Measurements from ENCODE around the gene GAS6. TPM values are rescaled to one million over a fixed set of nuclear protein-coding genes. Genes with fewer than 3 reads are reported as not detected.

Gene GAS6
- total RNA-seq, 1 experiment from 2014 or later = 49.4 TPM

- intact Hi-C loops (cut with micrococcal nuclease) = no loop called here
- Histone ChIP-seq H2AFZ (ENCODE audit: low read depth, low read length, poor library complexity, severe bottlenecking) (no peak overlapping the region), H4K20me1 (ENCODE audit: insufficient read depth) (no peaks in the 10 kb centered on the region), H3K27me3 (ENCODE audit: insufficient read depth, low read length) (no peaks in the 10 kb centered on the region), H3K36me3 (ENCODE audit: control insufficient read depth in 1 of 2, insufficient read depth in 2 of 2, low read length in 2 of 2) (no peaks in the 10 kb centered on the region), H3K27ac (ENCODE audit: low read depth, low read length) (no peak overlapping the region), H3K4me3 (replicated peaks in 1 of 2; ENCODE audit: low read depth in 1 of 2, low read length in 2 of 2) (no peak overlapping the region), H3K9me3 (ENCODE audit: control insufficient read depth in 1 of 2, insufficient read depth in 1 of 2, low read depth in 1 of 2, low read length in 2 of 2) (no peaks in the 10 kb centered on the region), H3K4me1 (ENCODE audit: control insufficient read depth in 1 of 2, insufficient read depth in 2 of 2, low read length in 2 of 2) (peaks cover 0 to 8% of the 10 kb centered on the region in 2 experiments; a peak in 2 of 4 replicates), H3K79me2 (ENCODE audit: insufficient read depth, low read length) (no peaks in the 10 kb centered on the region), H3K4me2 (ENCODE audit: low read length) (no peak overlapping the region), H3K9ac (ENCODE audit: low read length) (no peak overlapping the region), H3K9me2 (ENCODE audit: insufficient read depth) (no peaks in the 10 kb centered on the region)
- CTCF ChIA-PET = no interaction called here
- POLR2A ChIA-PET = no interaction called here
- DNase-seq (ENCODE audit: low read depth, low spot score) (no peak), ATAC-seq (no peak)
- TF ChIP-seq RAD21 (IDR thresholded peaks at IDR 0.05; ENCODE audit: low read depth) (no peak), YY1 (IDR thresholded peaks at IDR 0.05; ENCODE audit: extremely low read depth, insufficient replicate concordance, low read depth, low read length) (no peak)
- RAD21 ChIA-PET (ENCODE audit: low non-redundant PET in 1 of 2, low total read pairs in 2 of 2, uncharacterized antibody in 2 of 2, unreplicated experiment in 2 of 2) = no interaction called here
- no TSS peak for BruUV-seq (replicated peaks)
These were observed 89.4 kb downstream of the GAS6 start for GRCh38 chr13:113774177-113775107.

GRCh38 chr13:113771709-113772331, 92.1 kb downstream of the GAS6 start:
- Histone ChIP-seq H3K36me3 (ENCODE audit: control insufficient read depth in 1 of 2, insufficient read depth in 2 of 2, low read length in 2 of 2) (no peaks in the 10 kb centered on the region), H3K9me2 (ENCODE audit: insufficient read depth) (no peaks in the 10 kb centered on the region), H4K20me1 (ENCODE audit: insufficient read depth) (no peaks in the 10 kb centered on the region), H3K4me1 (ENCODE audit: control insufficient read depth in 1 of 2, insufficient read depth in 2 of 2, low read length in 2 of 2) (peaks cover 0 to 8% of the 10 kb centered on the region in 2 experiments; a peak in 2 of 4 replicates), H3K9ac (ENCODE audit: low read length) (no peak overlapping the region), H3K27ac (ENCODE audit: low read depth, low read length) (no peak overlapping the region), H3K27me3 (ENCODE audit: insufficient read depth, low read length) (no peaks in the 10 kb centered on the region), H2AFZ (ENCODE audit: low read depth, low read length, poor library complexity, severe bottlenecking) (no peak overlapping the region), H3K4me2 (ENCODE audit: low read length) (no peak overlapping the region), H3K4me3 (replicated peaks in 1 of 2; ENCODE audit: low read depth in 1 of 2, low read length in 2 of 2) (no peak overlapping the region), H3K79me2 (ENCODE audit: insufficient read depth, low read length) (no peaks in the 10 kb centered on the region), H3K9me3 (ENCODE audit: control insufficient read depth in 1 of 2, insufficient read depth in 1 of 2, low read depth in 1 of 2, low read length in 2 of 2) (no peaks in the 10 kb centered on the region)
- DNase-seq (ENCODE audit: low read depth, low spot score) (no peak), ATAC-seq (no peak)
- no TSS peak for BruUV-seq (replicated peaks)
- RAD21 ChIA-PET (ENCODE audit: low non-redundant PET in 1 of 2, low total read pairs in 2 of 2, uncharacterized antibody in 2 of 2, unreplicated experiment in 2 of 2) = no interaction called here
- TF ChIP-seq CTCF (IDR thresholded peaks at IDR 0.05 in 2 of 3, conservative IDR thresholded peaks at IDR 0.05 in 1 of 3; ENCODE audit: borderline replicate concordance in 1 of 3, insufficient read depth in 1 of 3, low read depth in 2 of 3, low read length in 2 of 3) = no peak
- no peak for TF ChIP-seq SRF (IDR thresholded peaks at IDR 0.05; ENCODE audit: low read depth)
- TF ChIP-seq MAX (IDR thresholded peaks at IDR 0.05) = no peak
- no peak for TF ChIP-seq ZBTB33 (IDR thresholded peaks at IDR 0.05; ENCODE audit: extremely low read depth, insufficient replicate concordance, low read length)
- no peak for TF ChIP-seq EGR1 (IDR thresholded peaks at IDR 0.05; ENCODE audit: low read depth)
- TF ChIP-seq SP1 (IDR thresholded peaks at IDR 0.05; ENCODE audit: low read depth) = no peak
- TF ChIP-seq TCF7L2 (IDR thresholded peaks at IDR 0.05; ENCODE audit: borderline replicate concordance, extremely low read depth, insufficient read depth, insufficient read length) = no peak
- TF ChIP-seq ZFX (IDR thresholded peaks at IDR 0.05) = no peak
- no peak for TF ChIP-seq JUND (IDR thresholded peaks at IDR 0.05)
- POLR2A ChIA-PET = no interaction called here
- CTCF ChIA-PET = no interaction called here
- intact Hi-C loops (cut with micrococcal nuclease) = no loop called here

Measured in HCT116 (cell line).